ENCODE data around the gene WNK2.

DNA sequence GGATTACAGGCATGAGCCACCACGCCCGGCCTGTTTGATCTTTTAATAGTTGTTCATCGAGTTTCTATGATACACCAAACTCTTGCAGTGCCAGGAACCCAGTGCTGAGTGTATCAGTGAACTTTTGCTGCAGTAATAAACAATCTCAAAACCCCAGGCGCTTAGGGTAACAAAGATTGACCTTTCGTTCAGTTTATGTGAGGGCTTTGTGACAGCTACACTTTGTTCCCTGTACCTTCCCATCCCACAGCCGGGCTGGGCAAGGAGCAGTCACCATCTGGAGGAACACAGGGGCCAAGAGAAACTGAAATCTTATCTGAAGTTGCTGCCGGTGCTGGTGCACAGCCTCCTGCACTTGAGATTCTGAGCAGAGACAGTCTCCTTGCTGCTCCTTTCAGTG, 17.2 kb upstream of the WNK2 start:
- TF ChIP-seq, protein P1, sequence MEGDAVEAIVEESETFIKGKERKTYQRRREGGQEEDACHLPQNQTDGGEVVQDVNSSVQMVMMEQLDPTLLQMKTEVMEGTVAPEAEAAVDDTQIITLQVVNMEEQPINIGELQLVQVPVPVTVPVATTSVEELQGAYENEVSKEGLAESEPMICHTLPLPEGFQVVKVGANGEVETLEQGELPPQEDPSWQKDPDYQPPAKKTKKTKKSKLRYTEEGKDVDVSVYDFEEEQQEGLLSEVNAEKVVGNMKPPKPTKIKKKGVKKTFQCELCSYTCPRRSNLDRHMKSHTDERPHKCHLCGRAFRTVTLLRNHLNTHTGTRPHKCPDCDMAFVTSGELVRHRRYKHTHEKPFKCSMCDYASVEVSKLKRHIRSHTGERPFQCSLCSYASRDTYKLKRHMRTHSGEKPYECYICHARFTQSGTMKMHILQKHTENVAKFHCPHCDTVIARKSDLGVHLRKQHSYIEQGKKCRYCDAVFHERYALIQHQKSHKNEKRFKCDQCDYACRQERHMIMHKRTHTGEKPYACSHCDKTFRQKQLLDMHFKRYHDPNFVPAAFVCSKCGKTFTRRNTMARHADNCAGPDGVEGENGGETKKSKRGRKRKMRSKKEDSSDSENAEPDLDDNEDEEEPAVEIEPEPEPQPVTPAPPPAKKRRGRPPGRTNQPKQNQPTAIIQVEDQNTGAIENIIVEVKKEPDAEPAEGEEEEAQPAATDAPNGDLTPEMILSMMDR (conservative IDR thresholded peaks at IDR 0.05; ENCODE audit: low read depth, low read length) = no peak
- TF ChIP-seq NFE2L2 (IDR thresholded peaks at IDR 0.05; ENCODE audit: low read depth, low read length) (no peak), CEBPB (IDR thresholded peaks at IDR 0.05; ENCODE audit: low read depth, low read length) (no peak), FOS (IDR thresholded peaks at IDR 0.05; ENCODE audit: low read depth, low read length) (no peak), MAZ (IDR thresholded peaks at IDR 0.05; ENCODE audit: borderline replicate concordance, low read depth, low read length) (no peak), POLR2A (IDR thresholded peaks at IDR 0.05; ENCODE audit: low read depth, low read length) (no peak), SMC3 (IDR thresholded peaks at IDR 0.05; ENCODE audit: low read depth, low read length) (no peak)
- TF ChIP-seq, protein P2, sequence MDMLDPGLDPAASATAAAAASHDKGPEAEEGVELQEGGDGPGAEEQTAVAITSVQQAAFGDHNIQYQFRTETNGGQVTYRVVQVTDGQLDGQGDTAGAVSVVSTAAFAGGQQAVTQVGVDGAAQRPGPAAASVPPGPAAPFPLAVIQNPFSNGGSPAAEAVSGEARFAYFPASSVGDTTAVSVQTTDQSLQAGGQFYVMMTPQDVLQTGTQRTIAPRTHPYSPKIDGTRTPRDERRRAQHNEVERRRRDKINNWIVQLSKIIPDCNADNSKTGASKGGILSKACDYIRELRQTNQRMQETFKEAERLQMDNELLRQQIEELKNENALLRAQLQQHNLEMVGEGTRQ (IDR thresholded peaks at IDR 0.05; ENCODE audit: low read depth, low read length) = no peak

Data from IMR-90 (cell line).